HG02588 (cell line): ENCODE measurements around the gene PSMA8.
"Not testable (repeated sequence)": the region's sequence is repeated elsewhere in the genome, so short reads cannot be mapped to it uniquely, and the experiment has no call there.

Experiments used
- ATAC-seq: cut with Tn5 transposase; IDR thresholded peaks from one replicate; pipeline ENCODE4 v1.9.1; 2021; ENCODE audit warnings: mild to moderate bottlenecking, moderate library complexity; ENCODE audit not compliant: unreplicated experiment

Gene PSMA8

GRCh38 chr18:26167592-26167991, 33.9 kb downstream of the PSMA8 start:
- peak; percentile 79 for ATAC-seq

- no peak for ATAC-seq
Measured at GRCh38 chr18:26175481-26175880, 41.8 kb downstream of the PSMA8 start.

GRCh38 chr18:26176134-26176533, 42.5 kb downstream of the PSMA8 start:
- ATAC-seq, result no peak

GRCh38 chr18:26181343-26181826, 47.7 kb downstream of the PSMA8 start:
- ATAC-seq, result no peak

- no peak for ATAC-seq
Measured at GRCh38 chr18:26183395-26184112, 49.9 kb downstream of the PSMA8 start.

- ATAC-seq, result no peak
Measured at GRCh38 chr18:26185267-26185666, 51.6 kb downstream of the PSMA8 start.

GRCh38 chr18:26190506-26190905, 56.8 kb downstream of the PSMA8 start:
- ATAC-seq, result peak; percentile 83

- ATAC-seq, result no peak
Measured at GRCh38 chr18:26192233-26192632, 58.6 kb downstream of the PSMA8 start.

GRCh38 chr18:26196605-26197004, 62.9 kb downstream of the PSMA8 start:
- ATAC-seq, result no peak

- ATAC-seq, result not testable (repeated sequence)
Measured at GRCh38 chr18:26202001-26202400, 68.3 kb downstream of the PSMA8 start.

- no peak for ATAC-seq
Measured at GRCh38 chr18:26205318-26205717, 71.6 kb downstream of the PSMA8 start.

GRCh38 chr18:26206488-26206887, 72.8 kb downstream of the PSMA8 start:
- no peak for ATAC-seq

- no peak for ATAC-seq
Measured at GRCh38 chr18:26207937-26208336, 74.3 kb downstream of the PSMA8 start.

- no peak for ATAC-seq
Measured at GRCh38 chr18:26208977-26209376, 75.3 kb downstream of the PSMA8 start.

GRCh38 chr18:26210147-26210546, 76.5 kb downstream of the PSMA8 start:
- ATAC-seq, result no peak

GRCh38 chr18:26215247-26215970, 81.7 kb downstream of the PSMA8 start:
- peak; percentile 91 for ATAC-seq

- ATAC-seq, result no peak
Measured at GRCh38 chr18:26225022-26225693, 91.5 kb downstream of the PSMA8 start.

- ATAC-seq, result no peak
Measured at GRCh38 chr18:26225915-26226228, 92.2 kb downstream of the PSMA8 start.

GRCh38 chr18:26226229-26227050, 92.8 kb downstream of the PSMA8 start, which contains the start of gene TAF4B:
Gene TAF4B, plus strand, starts transcription at chr18:26226445. Its CDS starts 489 bp downstream, at chr18:26226934.
- peak; percentile 91 for ATAC-seq

GRCh38 chr18:26227051-26227670, 93.5 kb downstream of the PSMA8 start:
- no peak for ATAC-seq
